ENCODE measurements around the gene ABT1.

Gene ABT1

GRCh38 chr6:26571592-26572296 is 25.0 kb upstream of the ABT1 start:
- in situ Hi-C loops (cut with MboI; ENCODE audit: low sequenced_read_pairs) = no loop called here

- in situ Hi-C loops (cut with MboI; ENCODE audit: low sequenced_read_pairs) = no loop called here
Observed at GRCh38 chr6:26575494-26575939, 21.2 kb upstream of the ABT1 start.

- in situ Hi-C loops (cut with MboI; ENCODE audit: low sequenced_read_pairs) = no loop called here
Observed at GRCh38 chr6:26576407-26576843, 20.3 kb upstream of the ABT1 start.

- in situ Hi-C loops (cut with MboI; ENCODE audit: low sequenced_read_pairs) = no loop called here
Observed at GRCh38 chr6:26576929-26577719, 19.6 kb upstream of the ABT1 start.

- in situ Hi-C loops (cut with MboI; ENCODE audit: low sequenced_read_pairs) = no loop called here
Observed at GRCh38 chr6:26577720-26578072, 19.1 kb upstream of the ABT1 start.

- in situ Hi-C loops (cut with MboI; ENCODE audit: low sequenced_read_pairs) = no loop called here
Observed at GRCh38 chr6:26578279-26578678, 18.5 kb upstream of the ABT1 start.

DNA sequence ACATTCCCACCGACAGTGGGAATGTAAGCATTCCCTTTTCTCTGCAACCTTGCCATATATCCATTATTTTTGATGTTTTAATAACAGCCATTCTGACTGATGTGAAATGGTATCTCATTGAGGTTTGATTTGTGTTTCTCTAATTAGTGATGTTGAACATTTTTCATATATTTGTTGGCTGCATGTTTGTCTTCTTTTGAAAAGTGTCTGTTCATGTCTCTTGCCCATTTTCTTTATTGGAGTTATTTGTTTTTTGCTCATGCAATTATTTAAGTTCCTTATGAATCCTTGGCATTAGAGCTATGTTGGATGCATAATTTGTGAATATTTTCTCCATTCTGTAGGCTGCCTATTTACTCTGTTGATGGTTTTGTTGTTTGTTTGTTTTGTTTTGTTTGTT is 18.0 kb upstream of the ABT1 start:
- in situ Hi-C loops (cut with MboI; ENCODE audit: low sequenced_read_pairs) = no loop called here

- in situ Hi-C loops (cut with MboI; ENCODE audit: low sequenced_read_pairs) = no loop called here
Observed at GRCh38 chr6:26581164-26581915, 15.4 kb upstream of the ABT1 start.

- in situ Hi-C loops (cut with MboI; ENCODE audit: low sequenced_read_pairs) = no loop called here
Observed at GRCh38 chr6:26588965-26589364, 7.8 kb upstream of the ABT1 start.

- in situ Hi-C loops (cut with MboI; ENCODE audit: low sequenced_read_pairs) = no loop called here
Observed at GRCh38 chr6:26592649-26593048, 4.1 kb upstream of the ABT1 start.

DNA sequence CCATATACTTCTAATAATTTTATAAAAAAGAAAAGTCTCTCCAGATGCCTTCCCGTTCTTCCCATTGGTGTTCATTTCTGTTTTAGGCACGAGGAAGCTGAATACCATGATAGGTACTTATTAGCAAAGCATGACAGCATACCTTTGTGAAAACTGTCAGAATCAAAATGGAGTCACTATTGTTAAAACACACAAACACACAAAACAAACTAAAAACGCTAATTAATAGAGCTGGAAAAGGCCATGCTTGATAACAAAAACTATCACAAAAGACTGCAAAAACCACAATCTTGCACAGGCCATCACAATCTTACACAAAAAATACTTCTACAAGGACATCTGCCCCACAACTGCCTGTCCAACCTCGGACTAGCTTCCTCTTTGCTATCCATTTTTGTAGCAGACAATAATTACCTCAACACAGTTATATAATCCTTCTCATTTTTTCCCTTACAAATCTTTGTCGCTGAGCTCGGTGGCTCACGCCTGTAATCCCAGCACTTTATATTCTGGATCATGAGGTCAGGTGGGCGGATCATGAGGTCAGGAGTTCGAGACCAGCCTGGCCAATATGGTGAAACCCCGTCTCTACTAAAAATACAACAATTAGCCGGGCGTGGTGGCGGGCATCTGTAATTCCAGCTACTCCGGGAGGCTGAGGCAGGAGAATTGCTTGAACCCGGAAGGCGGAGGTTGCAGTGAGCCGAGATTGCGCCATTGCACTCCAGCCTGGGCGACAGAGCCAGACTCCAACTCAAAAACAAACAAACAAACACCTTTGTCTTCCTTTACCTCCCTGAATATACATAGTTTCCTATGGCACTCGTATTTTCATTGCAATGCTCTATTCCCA is 3.2 kb upstream of the ABT1 start:
- in situ Hi-C loops (cut with MboI; ENCODE audit: low sequenced_read_pairs) = no loop called here

- in situ Hi-C loops (cut with MboI; ENCODE audit: low sequenced_read_pairs) = no loop called here
Observed at GRCh38 chr6:26594131-26594498, 2.6 kb upstream of the ABT1 start.

GRCh38 chr6:26594730-26595632 is 1.8 kb upstream of the ABT1 start:
- in situ Hi-C loops (cut with MboI; ENCODE audit: low sequenced_read_pairs) = no loop called here

DNA sequence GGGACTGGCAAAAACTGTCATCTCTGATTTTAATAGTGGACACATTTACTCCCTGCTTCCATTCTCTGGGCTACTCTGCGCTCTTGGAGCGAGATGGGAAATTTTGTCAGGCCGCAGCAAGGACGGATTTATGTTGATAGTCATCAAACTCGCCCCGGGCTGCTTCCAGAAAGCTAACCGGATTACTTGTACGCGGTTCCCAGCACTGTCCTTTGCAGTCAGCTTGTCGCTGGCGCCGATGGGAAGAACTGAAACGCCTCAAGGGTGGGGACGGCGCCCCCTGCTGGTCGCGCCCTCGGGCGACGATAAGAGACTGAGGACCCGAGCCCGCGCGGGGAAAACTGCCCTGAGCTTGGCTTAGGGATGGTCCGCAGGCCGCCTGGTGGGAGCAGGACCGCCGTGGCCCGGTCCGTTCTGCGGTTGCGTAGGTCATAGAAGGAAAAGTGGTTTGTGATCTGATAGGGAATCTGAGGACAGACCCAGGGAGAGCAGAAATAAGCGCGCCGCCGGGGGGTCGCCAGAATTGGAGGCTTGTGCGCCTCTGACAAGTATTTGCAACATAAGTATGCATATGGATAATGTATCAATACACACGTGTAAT is 984 bp upstream of the ABT1 start:
- in situ Hi-C loops (cut with MboI; ENCODE audit: low sequenced_read_pairs) = no loop called here

DNA sequence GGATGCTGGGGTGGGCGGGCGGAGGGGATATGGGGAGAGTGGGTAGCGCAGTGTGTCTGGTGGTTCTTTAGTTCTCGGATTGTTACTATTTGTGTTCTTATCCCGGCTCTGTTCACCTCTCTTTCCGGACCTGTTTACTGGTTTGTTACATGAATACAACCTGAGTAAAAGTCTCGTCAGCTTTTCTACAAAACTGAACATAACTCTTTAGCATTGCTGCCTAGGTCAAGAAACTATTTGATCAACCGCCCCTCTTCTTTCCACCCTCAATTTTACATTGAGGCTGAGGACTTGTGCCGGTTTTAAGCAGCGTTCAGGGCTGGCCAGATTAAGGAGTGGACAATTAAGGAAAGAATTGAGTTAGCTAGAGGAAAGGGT is 625 bp downstream of the ABT1 start:
- in situ Hi-C loops (cut with MboI; ENCODE audit: low sequenced_read_pairs) = no loop called here

DNA sequence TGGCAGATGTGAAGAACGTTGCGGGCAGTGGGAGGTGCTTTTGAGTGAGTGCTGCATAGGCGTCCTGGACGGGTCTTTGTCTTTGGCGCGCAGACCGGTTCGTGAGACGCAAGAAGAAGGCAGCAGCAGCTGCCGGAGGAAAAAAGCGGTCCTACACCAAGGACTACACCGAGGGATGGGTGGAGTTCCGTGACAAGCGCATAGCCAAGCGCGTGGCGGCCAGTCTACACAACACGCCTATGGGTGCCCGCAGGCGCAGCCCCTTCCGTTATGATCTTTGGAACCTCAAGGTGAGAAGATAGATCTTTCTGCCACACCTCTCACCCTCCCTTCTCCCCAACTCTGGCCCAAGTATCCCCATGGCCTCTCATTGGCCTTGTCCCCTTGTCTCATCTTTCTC is 1.1 kb downstream of the ABT1 start:
- in situ Hi-C loops (cut with MboI; ENCODE audit: low sequenced_read_pairs) = no loop called here

DNA sequence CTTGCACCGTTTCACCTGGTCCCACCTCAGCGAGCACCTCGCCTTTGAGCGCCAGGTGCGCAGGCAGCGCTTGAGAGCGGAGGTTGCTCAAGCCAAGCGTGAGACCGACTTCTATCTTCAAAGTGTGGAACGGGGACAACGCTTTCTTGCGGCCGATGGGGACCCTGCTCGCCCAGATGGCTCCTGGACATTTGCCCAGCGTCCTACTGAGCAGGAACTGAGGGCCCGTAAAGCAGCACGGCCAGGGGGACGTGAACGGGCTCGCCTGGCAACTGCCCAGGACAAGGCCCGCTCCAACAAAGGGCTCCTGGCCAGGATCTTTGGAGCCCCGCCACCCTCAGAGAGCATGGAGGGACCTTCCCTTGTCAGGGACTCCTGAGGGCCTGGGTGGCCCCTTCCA is 1.5 kb downstream of the ABT1 start:
- in situ Hi-C loops (cut with MboI; ENCODE audit: low sequenced_read_pairs) = no loop called here

DNA sequence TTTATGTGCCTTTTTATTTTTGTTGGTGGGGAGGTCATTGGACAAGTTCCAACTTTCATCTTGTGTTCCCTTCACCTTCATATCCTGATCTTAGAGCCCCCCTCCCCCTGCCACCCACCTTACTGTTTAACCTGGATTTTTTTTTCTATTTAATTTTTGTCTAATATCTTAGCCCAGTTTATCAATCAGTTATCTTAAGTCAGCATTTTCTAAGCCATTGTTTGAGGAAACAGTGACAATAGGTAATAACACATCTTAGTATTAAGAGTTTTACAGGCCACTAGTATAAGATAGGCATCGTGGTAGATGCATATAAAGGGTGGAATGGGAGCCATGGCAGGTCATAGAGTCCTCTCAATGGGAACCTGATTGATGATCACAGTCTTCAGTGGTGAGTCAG is 2.4 kb downstream of the ABT1 start:
- in situ Hi-C loops (cut with MboI; ENCODE audit: low sequenced_read_pairs) = no loop called here

DNA sequence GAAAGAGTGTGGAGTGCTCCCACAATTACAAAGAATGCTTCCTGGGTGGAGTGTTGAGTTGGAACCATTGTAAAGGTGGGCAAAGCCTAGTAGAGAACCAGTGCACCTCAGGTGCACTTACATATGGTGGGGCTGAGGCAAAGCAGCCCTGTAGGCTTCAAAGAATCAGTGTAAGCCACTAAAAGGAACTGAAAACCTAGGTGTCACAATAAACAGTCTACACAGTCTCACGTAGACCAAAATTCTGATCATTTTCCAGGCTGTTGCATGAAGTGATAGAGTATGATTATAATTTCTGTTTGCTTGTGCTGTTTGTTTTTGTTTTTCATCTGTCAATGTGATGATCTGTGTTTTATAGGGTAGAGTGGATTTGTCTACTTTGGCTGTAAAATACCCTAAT is 2.8 kb downstream of the ABT1 start:
- in situ Hi-C loops (cut with MboI; ENCODE audit: low sequenced_read_pairs) = no loop called here

DNA sequence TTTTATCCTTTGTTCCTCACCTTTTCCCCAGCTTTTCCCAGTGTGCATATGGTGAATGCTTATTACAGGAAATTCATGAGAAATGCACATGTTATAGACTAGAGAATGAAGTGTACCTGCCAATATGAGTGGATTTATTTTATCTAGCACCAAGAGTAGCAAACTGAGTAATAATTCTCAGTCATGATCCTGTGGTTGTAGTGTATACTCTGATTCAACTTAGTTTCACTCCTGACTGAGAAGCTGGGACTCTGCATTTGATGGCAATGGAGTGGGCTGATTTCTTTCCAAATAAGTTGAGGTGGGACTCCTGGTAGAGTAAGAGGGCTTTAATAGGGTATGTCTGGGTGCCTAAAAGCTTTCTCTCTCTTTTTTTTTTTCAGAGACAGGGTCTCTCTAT is 4.0 kb downstream of the ABT1 start:
- in situ Hi-C loops (cut with MboI; ENCODE audit: low sequenced_read_pairs) = no loop called here

All from HL-60/S4 treated with phorbol 12-myristate 13-acetate at 8.2 ng/mL for 4 days and 3 days (cell line).